OCI-LY7 (cell line): ENCODE data around the gene ALDOA. TPM values are rescaled to one million over a fixed set of nuclear protein-coding genes. Genes with fewer than 3 reads are reported as not detected.

Experiments used
- BruUV-seq: library from RNA; stranded (reverse); fragments of 400-500 nt; replicated peaks from 2 replicates; lab custom pipeline; 2021; lab: Mats Ljungman, UMichigan
- CTCF ChIA-PET: fragments of 300-600 bp; sonication (Branson Sonifier 250); formaldehyde crosslinking; loops from one replicate; lab custom pipeline; 2022; ENCODE audit warnings: antibody characterized with exemption; ENCODE audit not compliant: unreplicated experiment; lab: Charles Lee
- POLR2A ChIA-PET: fragments of 300-600 bp; sonication (Branson Sonifier 250); formaldehyde crosslinking; loops from one replicate; lab custom pipeline; 2022; ENCODE audit warnings: antibody characterized with exemption; lab: Charles Lee
- DNase-seq: peaks from one replicate; pipeline ENCODE4 v3.0.0-alpha.2; 2015; ENCODE audit warnings: low spot score
- H2AFZ ChIP-seq: fragments of 200-600 bp; sonication (generic), shearing (Covaris generic); 2 replicates; pipeline ENCODE4 v1.6.1; 2014; ENCODE audit warnings: mild to moderate bottlenecking, antibody characterized with exemption, low read length, moderate library complexity
- H3K27ac ChIP-seq: fragments of 200-600 bp; sonication (generic); 2 replicates; pipeline ENCODE4 v1.5.1; 2014; ENCODE audit warnings: mixed run types, low read depth, mild to moderate bottlenecking, moderate library complexity, low read length, inconsistent platforms; ENCODE audit not compliant: poor library complexity, severe bottlenecking
- H3K36me3 ChIP-seq: fragments of 200-600 bp; sonication (generic); 2 replicates; pipeline ENCODE4 v1.6.1; 2014; ENCODE audit warnings: mild to moderate bottlenecking, antibody characterized with exemption, low read length, moderate library complexity, mixed read lengths; ENCODE audit not compliant: insufficient read depth
- H3K4me1 ChIP-seq: fragments of 200-600 bp; sonication (generic); 2 replicates; pipeline ENCODE4 v1.5.1; 2014; ENCODE audit warnings: mild to moderate bottlenecking, low read length; ENCODE audit not compliant: insufficient read depth, poor library complexity, severe bottlenecking
- H3K4me2 ChIP-seq: fragments of 200-600 bp; sonication (generic); 2 replicates; pipeline ENCODE4 v1.6.1; 2014; ENCODE audit warnings: mild to moderate bottlenecking, low read length
- H3K4me3 ChIP-seq: fragments of 200-600 bp; sonication (generic); 2 replicates; pipeline ENCODE4 v1.5.1; 2014; ENCODE audit warnings: mild to moderate bottlenecking, low read depth, low read length; ENCODE audit not compliant: poor library complexity, severe bottlenecking
- H3K79me2 ChIP-seq: fragments of 200-600 bp; sonication (generic); 2 replicates; pipeline ENCODE4 v1.6.1; 2016; ENCODE audit warnings: low read depth, mild to moderate bottlenecking, low read length, moderate library complexity, mixed read lengths; ENCODE audit not compliant: insufficient read depth
- H3K9me2 ChIP-seq: fragments of 200-600 bp; sonication (generic); 2 replicates; pipeline ENCODE4 v1.6.1; 2016; ENCODE audit warnings: mild to moderate bottlenecking, low read length, mixed read lengths; ENCODE audit not compliant: insufficient read depth
- H3K9me3 ChIP-seq: fragments of 200-600 bp; sonication (generic); 2 replicates; pipeline ENCODE4 v1.6.1; 2014; ENCODE audit warnings: mild to moderate bottlenecking, mixed run types, low read length, mixed read lengths
- H4K20me1 ChIP-seq: fragments of 200-600 bp; sonication (generic); 2 replicates; pipeline ENCODE4 v1.6.1; 2014; ENCODE audit warnings: mild to moderate bottlenecking, antibody characterized with exemption, low read length, moderate library complexity, mixed read lengths; ENCODE audit not compliant: insufficient read depth
- EZH2phosphoT487 ChIP-seq: fragments of 200-600 bp; sonication (generic); IDR thresholded peaks from 2 replicates; pipeline ENCODE4 v1.6.1; 2018; ENCODE audit warnings: low read depth, borderline replicate concordance, mild to moderate bottlenecking, mixed run types, antibody characterized with exemption, low read length, moderate library complexity, mixed read lengths
- intact Hi-C: fragments of 100-400 bp; cut with micrococcal nuclease; formaldehyde crosslinking; loops from one replicate; pipeline ENCODE4 v1.10.0; 2022; ENCODE audit not compliant: unreplicated experiment
- total RNA-seq, 2 experiments: library from RNA; depleted of rRNA in 1 of 2; stranded (reverse); fragments of >200 nt in 1 of 2; shearing (Covaris generic) in 1 of 2; gene quantifications; 2 replicates each; pipeline ENCODE4 v1.2.3, GENCODE V29; 2014 to 2022
- TF ChIP-seq, protein P1 (sequence below): fragments of 200-600 bp; sonication (generic); conservative IDR thresholded peaks from 2 replicates; pipeline ENCODE4 v1.5.1; 2014; ENCODE audit warnings: mild to moderate bottlenecking, antibody characterized with exemption, low read length, moderate library complexity, mixed read lengths

Gene ALDOA
- total RNA-seq, 2 experiments from 2014 or later = 809 to 1,029 TPM

DNA sequence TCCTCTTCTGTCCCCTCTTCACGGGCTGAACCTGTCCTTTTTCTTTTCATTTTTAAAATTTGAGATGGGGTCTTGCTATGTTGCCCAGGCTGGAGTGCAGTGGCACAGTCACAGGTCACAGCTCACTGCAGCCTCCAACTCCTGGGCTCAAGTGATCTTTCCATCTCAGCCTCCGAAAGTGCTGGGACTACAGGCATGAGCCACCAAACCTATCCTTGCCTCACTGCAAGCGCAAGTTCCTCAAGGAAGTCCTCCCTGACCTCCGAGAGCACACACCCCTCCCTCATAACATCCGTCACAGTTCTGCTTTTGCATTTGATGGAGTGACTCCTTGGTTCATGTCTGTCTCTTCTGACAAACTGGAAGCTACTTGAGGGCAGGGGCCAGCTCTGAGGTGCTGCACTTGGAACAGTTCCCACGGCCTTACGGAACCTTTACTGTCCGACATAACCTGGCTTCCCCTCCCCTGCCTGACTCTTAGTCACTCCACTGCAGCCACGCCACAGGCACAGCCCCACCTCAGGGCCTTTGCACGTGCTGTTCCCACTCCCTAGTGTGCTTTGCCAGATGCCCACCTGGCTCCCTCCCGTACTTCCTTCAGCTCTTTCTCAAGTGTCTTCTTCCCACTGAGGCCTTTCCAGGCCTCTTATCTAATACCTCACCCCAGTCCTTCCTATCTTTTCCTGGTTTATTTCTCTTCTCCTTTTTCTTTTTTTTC, 21.8 kb downstream of the ALDOA start:
- Histone ChIP-seq H3K4me1 (peaks cover 10% of the 10 kb centered on the region), H2AFZ (no peak overlapping the region), H3K9me2 (no peaks in the 10 kb centered on the region), H3K4me2 (no peak overlapping the region), H3K79me2 (no peaks in the 10 kb centered on the region), H3K27ac (no peak overlapping the region), H3K4me3 (no peak overlapping the region), H4K20me1 (no peaks in the 10 kb centered on the region), H3K36me3 (peaks cover 50% of the 10 kb centered on the region), H3K9me3 (no peaks in the 10 kb centered on the region)
- POLR2A ChIA-PET = interaction anchor here (0.7 kb wide), 1 partner anchor 973 kb away, joined by 8 read pairs; no protein-coding TSS in a partner anchor
- intact Hi-C loops = no loop called here
- TF ChIP-seq EZH2phosphoT487 = no peak
- TF ChIP-seq, protein P1, sequence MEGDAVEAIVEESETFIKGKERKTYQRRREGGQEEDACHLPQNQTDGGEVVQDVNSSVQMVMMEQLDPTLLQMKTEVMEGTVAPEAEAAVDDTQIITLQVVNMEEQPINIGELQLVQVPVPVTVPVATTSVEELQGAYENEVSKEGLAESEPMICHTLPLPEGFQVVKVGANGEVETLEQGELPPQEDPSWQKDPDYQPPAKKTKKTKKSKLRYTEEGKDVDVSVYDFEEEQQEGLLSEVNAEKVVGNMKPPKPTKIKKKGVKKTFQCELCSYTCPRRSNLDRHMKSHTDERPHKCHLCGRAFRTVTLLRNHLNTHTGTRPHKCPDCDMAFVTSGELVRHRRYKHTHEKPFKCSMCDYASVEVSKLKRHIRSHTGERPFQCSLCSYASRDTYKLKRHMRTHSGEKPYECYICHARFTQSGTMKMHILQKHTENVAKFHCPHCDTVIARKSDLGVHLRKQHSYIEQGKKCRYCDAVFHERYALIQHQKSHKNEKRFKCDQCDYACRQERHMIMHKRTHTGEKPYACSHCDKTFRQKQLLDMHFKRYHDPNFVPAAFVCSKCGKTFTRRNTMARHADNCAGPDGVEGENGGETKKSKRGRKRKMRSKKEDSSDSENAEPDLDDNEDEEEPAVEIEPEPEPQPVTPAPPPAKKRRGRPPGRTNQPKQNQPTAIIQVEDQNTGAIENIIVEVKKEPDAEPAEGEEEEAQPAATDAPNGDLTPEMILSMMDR = no peak
- CTCF ChIA-PET = no interaction called here
- no peak for DNase-seq
- BruUV-seq = no TSS peak

DNA sequence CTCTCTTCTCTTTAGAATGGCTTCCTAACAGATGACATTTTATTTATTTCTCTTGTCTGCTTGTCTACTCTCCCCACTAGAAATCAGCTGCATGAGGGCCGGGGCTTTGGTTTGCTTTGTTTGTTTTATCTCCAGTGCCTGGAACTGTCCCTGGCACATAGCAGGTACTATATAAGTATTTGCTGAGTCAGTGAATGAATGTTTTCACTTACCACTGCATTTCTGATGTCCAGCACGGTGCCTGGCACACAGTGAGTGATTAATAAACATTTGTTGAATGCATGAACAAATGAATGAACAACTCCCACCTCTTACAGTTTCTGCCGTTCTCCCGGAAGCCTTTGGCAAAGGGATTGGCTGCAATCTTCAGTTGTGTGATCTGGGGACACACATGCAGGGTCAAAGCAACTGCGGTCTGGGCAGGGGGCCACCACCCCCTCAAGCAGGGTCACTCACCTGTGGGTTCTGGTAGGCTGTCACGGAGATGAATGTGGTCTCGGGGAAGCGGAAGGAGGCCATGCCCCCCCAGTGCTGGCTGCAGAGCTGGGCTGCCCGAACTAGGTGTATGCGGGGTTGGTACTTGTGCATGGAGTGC, 22.8 kb downstream of the ALDOA start:
- Histone ChIP-seq H3K36me3 (peaks cover 40% of the 10 kb centered on the region), H3K4me1 (peaks cover 18% of the 10 kb centered on the region), H3K4me3 (no peak overlapping the region), H3K9me2 (no peaks in the 10 kb centered on the region), H4K20me1 (no peaks in the 10 kb centered on the region), H3K79me2 (no peaks in the 10 kb centered on the region), H3K27ac (no peak overlapping the region), H3K4me2 (no peak overlapping the region), H2AFZ (no peak overlapping the region), H3K9me3 (no peaks in the 10 kb centered on the region)
- BruUV-seq = no TSS peak
- POLR2A ChIA-PET = no interaction called here
- TF ChIP-seq, protein P1 = no peak
- TF ChIP-seq EZH2phosphoT487 = no peak
- DNase-seq = no peak
- intact Hi-C loops = no loop called here
- CTCF ChIA-PET = no interaction called here
